ENCODE measurements around the gene KLHDC7B. TPM values are rescaled to one million over a fixed set of nuclear protein-coding genes. Genes with fewer than 3 reads are reported as not detected.

KLHDC7B gene
- total RNA-seq, 1 donor from 2014 or later = not detected

DNA sequence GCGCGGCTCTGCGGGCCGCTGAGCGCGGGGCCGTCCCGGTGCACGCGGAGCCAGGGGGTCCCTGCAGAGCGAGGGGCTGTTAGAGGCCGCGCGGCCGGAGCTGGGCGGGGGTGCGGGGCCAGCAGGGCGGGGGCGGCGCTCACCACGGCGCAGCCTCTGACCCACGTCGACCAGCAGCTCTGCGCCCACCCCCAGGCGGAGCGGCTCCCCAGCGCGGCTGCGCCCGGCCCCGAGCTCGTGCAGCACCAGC is 19.9 kb upstream of the KLHDC7B start:
- no peak for DNase-seq (ENCODE audit: extremely low spot score, unreplicated experiment)
- peak overlapping the region; percentile 81 for H3K4me3 Mint-ChIP-seq
- TF ChIP-seq, protein P1, sequence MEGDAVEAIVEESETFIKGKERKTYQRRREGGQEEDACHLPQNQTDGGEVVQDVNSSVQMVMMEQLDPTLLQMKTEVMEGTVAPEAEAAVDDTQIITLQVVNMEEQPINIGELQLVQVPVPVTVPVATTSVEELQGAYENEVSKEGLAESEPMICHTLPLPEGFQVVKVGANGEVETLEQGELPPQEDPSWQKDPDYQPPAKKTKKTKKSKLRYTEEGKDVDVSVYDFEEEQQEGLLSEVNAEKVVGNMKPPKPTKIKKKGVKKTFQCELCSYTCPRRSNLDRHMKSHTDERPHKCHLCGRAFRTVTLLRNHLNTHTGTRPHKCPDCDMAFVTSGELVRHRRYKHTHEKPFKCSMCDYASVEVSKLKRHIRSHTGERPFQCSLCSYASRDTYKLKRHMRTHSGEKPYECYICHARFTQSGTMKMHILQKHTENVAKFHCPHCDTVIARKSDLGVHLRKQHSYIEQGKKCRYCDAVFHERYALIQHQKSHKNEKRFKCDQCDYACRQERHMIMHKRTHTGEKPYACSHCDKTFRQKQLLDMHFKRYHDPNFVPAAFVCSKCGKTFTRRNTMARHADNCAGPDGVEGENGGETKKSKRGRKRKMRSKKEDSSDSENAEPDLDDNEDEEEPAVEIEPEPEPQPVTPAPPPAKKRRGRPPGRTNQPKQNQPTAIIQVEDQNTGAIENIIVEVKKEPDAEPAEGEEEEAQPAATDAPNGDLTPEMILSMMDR (conservative IDR thresholded peaks at IDR 0.05) = no peak
- peaks cover 4% of the 10 kb centered on the region for H3K36me3 Mint-ChIP-seq
- peaks cover 6% of the 10 kb centered on the region for H3K4me1 Mint-ChIP-seq (ENCODE audit: unreplicated experiment)
- no peak overlapping the region for H3K27ac Mint-ChIP-seq
- H3K27me3 Mint-ChIP-seq = peaks cover 23% of the 10 kb centered on the region
- no peaks in the 10 kb centered on the region for H3K9me3 Mint-ChIP-seq

DNA sequence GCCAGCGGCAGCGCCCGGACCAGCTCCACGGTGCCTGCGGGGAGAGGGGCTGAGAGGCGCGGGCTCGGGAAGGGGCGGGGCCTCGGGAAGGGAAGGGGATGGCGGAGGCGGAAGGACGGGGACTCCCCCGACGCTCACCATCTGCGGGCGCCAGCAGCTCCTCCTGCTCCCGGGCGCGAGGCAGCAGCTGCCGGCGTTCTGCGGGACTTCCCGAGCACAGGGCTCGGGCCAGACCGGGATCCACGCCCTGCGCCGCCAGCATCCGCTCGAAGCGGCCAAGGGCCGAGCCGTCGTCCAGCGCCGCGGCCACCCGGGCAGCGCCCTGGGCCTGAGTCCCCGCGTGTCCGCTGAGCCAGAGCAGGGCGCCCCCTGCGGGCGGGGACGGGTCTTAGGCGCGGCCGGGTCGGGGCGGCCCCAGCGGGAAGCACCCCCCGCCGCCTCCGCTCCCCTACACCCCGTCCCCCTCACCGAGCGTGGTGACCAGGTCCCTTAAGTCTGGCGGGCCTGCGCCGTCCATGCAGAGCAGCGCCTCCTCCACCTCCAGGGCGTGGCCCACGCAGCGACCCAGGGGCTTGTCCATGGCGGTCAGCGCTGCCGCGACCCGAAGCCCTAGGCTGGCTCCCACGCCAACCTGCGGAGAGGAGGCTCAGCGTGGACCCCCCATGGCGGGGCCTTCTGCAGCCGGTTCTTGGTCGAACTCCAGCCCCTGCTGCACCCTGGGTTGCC is 19.4 kb upstream of the KLHDC7B start:
- peaks cover 28% of the 10 kb centered on the region for H3K27me3 Mint-ChIP-seq
- no peaks in the 10 kb centered on the region for H3K9me3 Mint-ChIP-seq
- TF ChIP-seq, protein P1 (conservative IDR thresholded peaks at IDR 0.05) = peak; percentile 78
- H3K4me3 Mint-ChIP-seq = peak overlapping the region; percentile 74
- peaks cover 4% of the 10 kb centered on the region for H3K36me3 Mint-ChIP-seq
- H3K4me1 Mint-ChIP-seq (ENCODE audit: unreplicated experiment) = peaks cover 6% of the 10 kb centered on the region
- no peak for DNase-seq (ENCODE audit: extremely low spot score, unreplicated experiment)
- peak overlapping the region; percentile 46 for H3K27ac Mint-ChIP-seq

DNA sequence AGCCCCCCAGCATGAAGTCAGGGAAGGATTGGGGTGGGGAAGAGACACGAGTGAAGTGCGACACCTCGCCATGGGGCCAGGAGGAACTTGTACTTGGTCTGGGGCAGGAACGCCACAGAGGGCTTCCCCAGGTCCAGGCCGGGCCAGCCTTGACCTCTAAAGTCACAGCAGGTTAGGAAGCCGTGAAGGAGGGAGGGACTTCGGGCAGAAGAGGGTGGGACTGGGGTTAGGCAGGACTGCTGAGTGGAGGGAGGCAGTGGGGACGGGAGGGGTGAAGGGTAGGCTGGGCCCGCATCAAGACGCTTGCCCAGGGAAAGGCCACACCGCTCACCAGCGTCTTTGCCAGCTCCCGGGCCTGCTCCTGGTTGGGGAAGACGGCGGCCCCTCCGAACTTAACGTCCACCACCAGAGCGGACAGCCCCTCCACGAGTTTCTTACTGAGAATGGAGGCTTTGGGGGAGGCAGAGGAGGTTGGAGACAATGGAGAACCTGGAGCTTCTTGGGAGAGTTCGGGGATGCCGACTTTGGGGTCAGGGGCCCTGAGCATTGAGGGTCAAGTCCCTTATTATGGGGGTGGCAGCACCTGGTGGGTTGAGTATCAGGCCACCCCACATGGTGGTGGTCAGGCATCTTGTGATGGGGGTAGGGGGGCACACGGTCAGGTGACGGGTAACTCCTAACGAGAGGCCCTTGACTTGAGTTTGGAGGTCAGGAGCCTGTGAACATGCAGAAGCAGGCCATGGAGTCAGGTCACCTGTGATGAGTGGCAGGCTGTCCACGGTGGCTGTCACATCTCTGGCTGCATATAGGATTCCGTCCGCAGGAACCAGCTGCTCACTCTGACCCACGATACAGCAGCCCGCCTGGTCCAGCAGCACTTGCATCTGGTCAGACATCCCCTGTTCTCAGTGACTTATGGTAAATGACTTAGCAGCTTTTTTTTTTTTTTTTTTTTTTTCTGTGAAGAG is 18.6 kb upstream of the KLHDC7B start:
- H3K4me1 Mint-ChIP-seq (ENCODE audit: unreplicated experiment) = peaks cover 6% of the 10 kb centered on the region
- TF ChIP-seq, protein P1 (conservative IDR thresholded peaks at IDR 0.05) = no peak
- DNase-seq (ENCODE audit: extremely low spot score, unreplicated experiment) = no peak
- H3K27me3 Mint-ChIP-seq = peaks cover 29% of the 10 kb centered on the region
- H3K9me3 Mint-ChIP-seq = no peaks in the 10 kb centered on the region
- peak overlapping the region; percentile 74 for H3K4me3 Mint-ChIP-seq
- peak overlapping the region; percentile 75 for H3K27ac Mint-ChIP-seq
- peaks cover 4% of the 10 kb centered on the region for H3K36me3 Mint-ChIP-seq

DNA sequence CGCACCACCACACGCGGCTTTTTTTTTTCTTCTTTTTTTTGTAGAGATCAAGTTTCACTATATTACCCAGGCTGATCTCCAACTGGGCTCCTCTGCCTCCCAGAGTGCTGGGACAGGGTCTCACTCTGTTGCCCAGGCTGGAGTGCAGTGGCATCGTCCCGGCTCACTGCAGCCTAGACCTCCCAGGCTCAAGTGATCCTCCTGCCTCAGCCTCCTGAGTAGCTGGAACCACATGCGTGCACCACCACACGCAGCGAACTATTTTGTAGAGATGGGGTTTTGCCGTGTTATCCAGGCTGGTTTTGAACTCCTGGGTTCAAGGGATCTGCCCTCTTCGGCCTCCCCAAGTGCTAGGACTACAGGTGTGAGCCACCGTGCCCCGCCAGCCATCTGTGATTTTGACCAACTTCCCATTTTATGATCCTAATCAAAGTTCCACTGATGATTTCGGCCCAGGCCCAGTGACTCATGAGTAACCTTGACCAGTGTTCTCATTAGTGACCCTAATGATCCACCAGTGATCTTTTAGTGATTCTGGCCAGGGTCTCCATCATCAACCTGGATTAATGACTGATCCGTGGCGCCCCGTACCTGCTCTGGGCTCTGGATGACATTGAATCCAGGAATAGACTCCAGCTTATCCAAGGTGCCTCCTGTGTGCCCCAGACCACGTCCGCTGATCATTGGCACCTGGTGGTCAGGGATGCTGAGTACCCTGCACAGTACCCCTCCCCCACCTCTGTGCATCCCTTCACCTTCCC is 17.6 kb upstream of the KLHDC7B start:
- Mint-ChIP-seq H3K36me3 (peaks cover 4% of the 10 kb centered on the region), H3K4me3 (peak overlapping the region; percentile 74), H3K9me3 (no peaks in the 10 kb centered on the region), H3K27me3 (peaks cover 38% of the 10 kb centered on the region), H3K4me1 (ENCODE audit: unreplicated experiment) (peaks cover 8% of the 10 kb centered on the region), H3K27ac (peak overlapping the region; percentile 75)
- TF ChIP-seq, protein P1 (conservative IDR thresholded peaks at IDR 0.05) = no peak
- DNase-seq (ENCODE audit: extremely low spot score, unreplicated experiment) = no peak

DNA sequence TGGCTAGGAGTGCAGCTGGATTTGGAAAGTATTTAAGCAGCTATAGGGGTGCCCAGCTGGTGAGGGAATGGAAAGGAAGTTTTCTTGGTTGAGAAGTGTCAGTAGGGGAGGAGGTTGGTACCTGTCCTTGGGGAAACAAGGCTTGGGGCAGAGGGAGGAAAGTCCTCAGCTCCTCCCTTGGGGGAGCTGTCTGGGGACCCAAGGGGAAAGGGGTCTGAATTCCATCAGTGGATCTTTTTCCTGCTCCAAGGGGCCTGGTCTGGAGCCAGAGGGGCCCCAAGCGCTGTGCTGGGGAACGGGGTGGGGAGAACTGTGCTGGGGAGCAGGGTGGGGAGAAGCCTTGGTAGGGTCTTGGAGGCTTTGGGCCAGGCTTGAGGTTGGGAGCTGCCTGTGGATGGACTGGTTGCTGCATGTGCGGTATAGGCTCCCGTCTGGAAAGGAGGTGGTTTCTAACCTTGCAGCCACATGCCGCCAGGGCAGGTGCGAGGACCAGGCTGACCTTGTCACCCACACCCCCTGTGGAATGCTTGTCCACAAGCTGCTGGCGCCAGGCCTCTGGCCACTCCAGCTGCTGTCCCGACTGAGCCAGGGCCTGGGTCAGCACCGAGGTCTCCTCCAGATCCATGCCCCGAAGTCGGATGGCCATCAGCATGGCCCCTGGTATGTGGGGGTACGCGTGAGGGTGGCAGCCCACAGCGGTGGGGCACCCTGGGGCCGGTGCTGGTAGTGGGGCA is 16.9 kb upstream of the KLHDC7B start:
- Mint-ChIP-seq H3K4me3 (peak overlapping the region; percentile 74), H3K36me3 (peaks cover 4% of the 10 kb centered on the region), H3K27me3 (peaks cover 46% of the 10 kb centered on the region), H3K27ac (peak overlapping the region; percentile 75), H3K9me3 (no peaks in the 10 kb centered on the region), H3K4me1 (ENCODE audit: unreplicated experiment) (peaks cover 15% of the 10 kb centered on the region)
- no peak for DNase-seq (ENCODE audit: extremely low spot score, unreplicated experiment)
- TF ChIP-seq, protein P1 (conservative IDR thresholded peaks at IDR 0.05) = no peak

Measured in type B pancreatic cell (in vitro differentiated cells).